ENCODE measurements around the gene ARID1A. TPM values are rescaled to one million over a fixed set of nuclear protein-coding genes. Genes with fewer than 3 reads are reported as not detected.

The ARID1A gene
- total and polyA plus RNA-seq, 9 of the 15 experiments (the other 6 are each of a cell fraction or from before 2014, with no cell fraction given): 8.3 to 88.3 (median 22.5) TPM

DNA sequence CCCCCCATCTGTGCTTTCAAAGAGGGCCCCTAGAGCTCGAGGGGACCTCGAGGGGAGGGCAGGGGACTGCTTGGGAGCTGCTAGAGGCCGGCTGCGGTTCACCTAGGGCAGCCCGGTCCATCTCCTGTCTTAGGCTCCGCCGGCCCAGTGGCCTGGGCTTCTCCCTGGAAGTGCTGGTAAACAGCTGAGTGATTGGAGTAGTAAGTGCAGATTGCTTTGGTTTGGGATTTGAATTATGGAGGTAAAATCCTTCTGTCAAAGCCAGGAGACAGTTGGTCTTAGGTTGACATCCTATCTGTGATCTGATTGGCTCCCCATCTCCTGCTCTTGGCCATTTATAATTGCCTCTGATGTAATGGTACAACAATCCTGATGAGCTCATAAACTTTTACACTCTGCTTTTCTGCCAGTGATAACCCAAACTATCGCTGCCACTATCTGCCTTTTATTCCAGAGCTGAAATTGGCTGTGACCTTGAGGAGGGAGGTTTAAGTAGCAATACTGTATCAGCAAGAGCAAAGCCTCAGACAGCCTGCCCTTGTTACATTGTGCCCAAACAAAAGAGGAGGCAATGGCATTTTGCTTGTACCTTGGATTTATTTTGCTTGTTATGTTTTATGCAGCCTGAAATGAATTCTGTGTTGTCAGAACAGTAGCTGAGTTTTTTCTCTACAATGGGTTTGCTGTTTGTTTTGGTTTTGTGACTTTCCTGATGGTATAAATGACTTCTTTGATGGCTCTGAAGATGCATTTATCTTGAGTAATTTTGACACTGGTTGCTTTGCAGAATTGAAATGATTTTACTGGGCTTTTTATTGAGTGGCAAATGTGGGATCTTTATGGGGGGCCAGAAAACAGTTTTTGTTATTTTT, 2.4 kb downstream of the ARID1A start (continued):
- TF ChIP-seq POLR2AphosphoS2 (IDR thresholded peaks at IDR 0.05; ENCODE audit: low read length) (peak; percentile 72; the same call in 1 of the 2 replicates), NR2C1 (IDR thresholded peaks at IDR 0.05) (peak; percentile 55; the same call in 1 of the 2 replicates), NR2C1 (tag; IDR thresholded peaks at IDR 0.05) (peak; percentile 63; the same call in 1 of the 2 replicates), NR2F6 (CRISPR knock-in tag; IDR thresholded peaks at IDR 0.05) (no peak), CBFA2T2 (conservative IDR thresholded peaks at IDR 0.05) (no peak; the same call in 1 of the 2 replicates), PHTF2 (CRISPR knock-in tag; IDR thresholded peaks at IDR 0.05) (no peak), MBD2 (IDR thresholded peaks at IDR 0.05; ENCODE audit: borderline replicate concordance, low read depth) (no peak), FOXJ2 (tag; IDR thresholded peaks at IDR 0.05) (no peak), LCOR (CRISPR knock-in tag; IDR thresholded peaks at IDR 0.05) (peak; percentile 93; the same call in 1 of the 2 replicates), DNMT1 (IDR thresholded peaks at IDR 0.05) (peak; percentile 67; the same call in 1 of the 2 replicates), CSDE1 (IDR thresholded peaks at IDR 0.05) (no peak), KAT7 (CRISPR knock-in tag; IDR thresholded peaks at IDR 0.05; ENCODE audit: borderline replicate concordance) (peak; percentile 75), ZNF695 (CRISPR knock-in tag; IDR thresholded peaks at IDR 0.05) (no peak), ESRRA (IDR thresholded peaks at IDR 0.05; ENCODE audit: borderline replicate concordance, low read depth) (peak; percentile 99), ZNF76 (CRISPR knock-in tag; IDR thresholded peaks at IDR 0.05; ENCODE audit: borderline replicate concordance) (no peak), BRCA1 (IDR thresholded peaks at IDR 0.05) (no peak), BRCA1 (CRISPR knock-in tag; IDR thresholded peaks at IDR 0.05) (no peak), RBM17 (IDR thresholded peaks at IDR 0.05; ENCODE audit: borderline replicate concordance, low read depth, low read length) (no peak), CREBBP (IDR thresholded peaks at IDR 0.05; ENCODE audit: low read depth, low read length) (no peak), TEAD2 (tag; IDR thresholded peaks at IDR 0.05) (peak; percentile 82), NFXL1 (CRISPR knock-in tag; IDR thresholded peaks at IDR 0.05) (no peak), ZNF75A (CRISPR knock-in tag; IDR thresholded peaks at IDR 0.05) (no peak), TARDBP (IDR thresholded peaks at IDR 0.05) (peak; percentile 41; the same call in 1 of the 2 replicates)
- TF ChIP-seq, protein P1, sequence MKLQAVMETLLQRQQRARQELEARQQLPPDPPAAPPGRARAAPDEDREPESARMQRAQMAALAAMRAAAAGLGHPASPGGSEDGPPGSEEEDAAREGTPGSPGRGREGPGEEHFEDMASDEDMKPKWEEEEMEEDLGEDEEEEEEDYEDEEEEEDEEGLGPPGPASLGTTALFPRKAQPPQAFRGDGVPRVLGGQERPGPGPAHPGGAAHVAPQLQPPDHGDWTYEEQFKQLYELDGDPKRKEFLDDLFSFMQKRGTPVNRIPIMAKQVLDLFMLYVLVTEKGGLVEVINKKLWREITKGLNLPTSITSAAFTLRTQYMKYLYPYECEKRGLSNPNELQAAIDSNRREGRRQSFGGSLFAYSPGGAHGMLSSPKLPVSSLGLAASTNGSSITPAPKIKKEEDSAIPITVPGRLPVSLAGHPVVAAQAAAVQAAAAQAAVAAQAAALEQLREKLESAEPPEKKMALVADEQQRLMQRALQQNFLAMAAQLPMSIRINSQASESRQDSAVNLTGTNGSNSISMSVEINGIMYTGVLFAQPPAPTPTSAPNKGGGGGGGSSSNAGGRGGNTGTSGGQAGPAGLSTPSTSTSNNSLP (IDR thresholded peaks at IDR 0.05; ENCODE audit: borderline replicate concordance, low read depth, low read length): peak; percentile 92
- TF ChIP-seq, protein P2, sequence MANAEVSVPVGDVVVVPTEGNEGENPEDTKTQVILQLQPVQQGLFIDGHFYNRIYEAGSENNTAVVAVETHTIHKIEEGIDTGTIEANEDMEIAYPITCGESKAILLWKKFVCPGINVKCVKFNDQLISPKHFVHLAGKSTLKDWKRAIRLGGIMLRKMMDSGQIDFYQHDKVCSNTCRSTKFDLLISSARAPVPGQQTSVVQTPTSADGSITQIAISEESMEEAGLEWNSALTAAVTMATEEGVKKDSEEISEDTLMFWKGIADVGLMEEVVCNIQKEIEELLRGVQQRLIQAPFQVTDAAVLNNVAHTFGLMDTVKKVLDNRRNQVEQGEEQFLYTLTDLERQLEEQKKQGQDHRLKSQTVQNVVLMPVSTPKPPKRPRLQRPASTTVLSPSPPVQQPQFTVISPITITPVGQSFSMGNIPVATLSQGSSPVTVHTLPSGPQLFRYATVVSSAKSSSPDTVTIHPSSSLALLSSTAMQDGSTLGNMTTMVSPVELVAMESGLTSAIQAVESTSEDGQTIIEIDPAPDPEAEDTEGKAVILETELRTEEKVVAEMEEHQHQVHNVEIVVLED (CRISPR knock-in tag; IDR thresholded peaks at IDR 0.05): no peak
- TF ChIP-seq, protein P3, sequence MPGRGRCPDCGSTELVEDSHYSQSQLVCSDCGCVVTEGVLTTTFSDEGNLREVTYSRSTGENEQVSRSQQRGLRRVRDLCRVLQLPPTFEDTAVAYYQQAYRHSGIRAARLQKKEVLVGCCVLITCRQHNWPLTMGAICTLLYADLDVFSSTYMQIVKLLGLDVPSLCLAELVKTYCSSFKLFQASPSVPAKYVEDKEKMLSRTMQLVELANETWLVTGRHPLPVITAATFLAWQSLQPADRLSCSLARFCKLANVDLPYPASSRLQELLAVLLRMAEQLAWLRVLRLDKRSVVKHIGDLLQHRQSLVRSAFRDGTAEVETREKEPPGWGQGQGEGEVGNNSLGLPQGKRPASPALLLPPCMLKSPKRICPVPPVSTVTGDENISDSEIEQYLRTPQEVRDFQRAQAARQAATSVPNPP (IDR thresholded peaks at IDR 0.05; ENCODE audit: borderline replicate concordance, insufficient read depth, insufficient read length): no peak
- TF ChIP-seq, protein P4, sequence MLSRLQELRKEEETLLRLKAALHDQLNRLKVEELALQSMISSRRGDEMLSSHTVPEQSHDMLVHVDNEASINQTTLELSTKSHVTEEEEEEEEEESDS (CRISPR knock-in tag; IDR thresholded peaks at IDR 0.05): no peak

Measured in K562 (cell line).